ENCODE data around the gene SMARCA2. TPM values are rescaled to one million over a fixed set of nuclear protein-coding genes. Genes with fewer than 3 reads are reported as not detected.
A peak's percentile ranks its signal among the peaks of the same experiment; 100 is the strongest.

Gene SMARCA2
- polyA plus RNA-seq, 4 donors, result 96.5 to 221 (median 168) TPM

DNA sequence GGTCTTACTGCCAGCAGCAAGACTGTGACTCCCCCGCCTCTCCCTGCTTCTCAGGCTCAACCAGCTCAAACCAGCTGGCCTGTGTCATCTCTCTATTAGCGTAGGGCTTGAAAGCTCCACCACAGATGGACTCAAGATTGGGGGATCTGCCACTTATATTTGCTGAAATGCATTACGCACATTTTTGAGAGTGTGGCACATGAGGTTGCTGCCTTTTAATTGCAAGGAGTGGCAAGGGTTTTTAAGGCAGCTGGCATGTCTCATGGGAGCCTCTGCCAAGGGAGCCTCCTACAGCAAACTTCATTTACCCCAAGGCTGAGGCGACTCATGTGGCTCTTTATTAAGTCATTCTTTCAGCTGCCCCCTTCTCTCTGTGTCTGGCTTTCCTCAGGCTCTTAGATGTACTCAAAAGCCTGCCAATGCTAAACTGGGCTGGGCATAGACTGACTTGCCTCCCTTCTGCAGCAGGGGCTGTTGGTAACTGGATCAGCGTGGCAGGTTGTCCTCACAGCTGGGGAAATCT lies 219.3 kb downstream of the SMARCA2 start:
- peak in 3 of 4 donors; percentile 43 to 67 (median 58) for DNase-seq (ENCODE audit: low read depth in 4 of 4, low spot score in 3 of 4)

DNA sequence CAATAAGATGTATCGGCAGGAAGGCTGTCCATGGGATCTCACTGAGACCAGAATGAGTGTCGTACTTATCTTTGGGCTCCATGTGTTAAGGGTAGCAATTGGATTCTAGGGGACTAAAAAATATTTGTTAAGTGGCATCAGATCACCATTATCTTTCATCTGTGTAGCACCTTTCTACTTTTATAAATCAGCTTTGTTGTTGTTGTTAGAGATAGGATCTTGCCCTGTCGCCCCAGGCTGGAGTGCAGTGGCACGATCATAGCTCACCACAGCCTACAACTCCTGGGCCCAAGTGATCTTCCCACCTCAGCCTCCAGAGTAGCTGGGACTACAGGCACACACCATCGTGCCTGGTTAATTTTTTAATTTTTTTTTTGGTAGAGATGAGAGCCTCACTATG lies 220.5 kb downstream of the SMARCA2 start:
- DNase-seq (ENCODE audit: low read depth in 4 of 4, low spot score in 3 of 4), result no peak

DNA sequence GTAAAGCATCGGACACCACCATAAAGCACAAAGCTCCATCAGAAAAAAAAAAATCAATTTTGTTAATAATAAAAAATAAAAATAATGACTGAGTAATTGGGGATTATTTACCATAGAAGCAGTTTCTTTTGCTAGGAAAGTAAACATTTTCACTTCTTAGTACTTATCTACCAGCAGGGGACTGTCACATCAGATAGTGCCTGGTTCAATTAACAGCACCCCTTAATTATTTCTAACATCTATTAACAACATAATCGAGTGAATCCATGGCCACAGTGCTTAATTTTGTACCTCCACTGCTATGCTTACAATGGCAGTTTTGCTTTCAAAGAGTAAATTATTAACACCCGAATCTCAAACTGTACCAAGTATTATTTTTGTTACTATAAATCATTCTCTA lies 221.7 kb downstream of the SMARCA2 start:
- DNase-seq (ENCODE audit: low read depth in 4 of 4, low spot score in 3 of 4), result no peak

DNA sequence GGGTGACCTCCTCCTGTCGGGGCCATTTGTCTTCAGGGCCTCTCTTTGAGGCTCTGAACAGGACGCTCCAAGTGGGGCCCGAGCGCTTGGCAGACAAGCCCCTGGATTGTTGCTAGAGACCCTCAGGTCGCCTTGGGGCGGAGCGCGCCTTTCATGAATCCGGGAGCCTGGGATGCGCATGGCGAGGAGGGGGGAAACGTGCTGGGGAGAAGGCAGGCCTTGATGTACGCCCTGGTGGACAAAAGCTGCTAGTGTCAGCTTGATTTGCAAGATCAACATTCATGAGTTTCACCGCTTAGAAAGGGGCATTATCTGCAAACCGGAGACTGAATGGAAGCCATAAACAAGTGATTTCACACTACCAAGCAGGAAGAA lies 226.3 kb downstream of the SMARCA2 start:
- peak; percentile 67 to 79 (median 72) for DNase-seq (ENCODE audit: low read depth in 4 of 4, low spot score in 3 of 4)

DNA sequence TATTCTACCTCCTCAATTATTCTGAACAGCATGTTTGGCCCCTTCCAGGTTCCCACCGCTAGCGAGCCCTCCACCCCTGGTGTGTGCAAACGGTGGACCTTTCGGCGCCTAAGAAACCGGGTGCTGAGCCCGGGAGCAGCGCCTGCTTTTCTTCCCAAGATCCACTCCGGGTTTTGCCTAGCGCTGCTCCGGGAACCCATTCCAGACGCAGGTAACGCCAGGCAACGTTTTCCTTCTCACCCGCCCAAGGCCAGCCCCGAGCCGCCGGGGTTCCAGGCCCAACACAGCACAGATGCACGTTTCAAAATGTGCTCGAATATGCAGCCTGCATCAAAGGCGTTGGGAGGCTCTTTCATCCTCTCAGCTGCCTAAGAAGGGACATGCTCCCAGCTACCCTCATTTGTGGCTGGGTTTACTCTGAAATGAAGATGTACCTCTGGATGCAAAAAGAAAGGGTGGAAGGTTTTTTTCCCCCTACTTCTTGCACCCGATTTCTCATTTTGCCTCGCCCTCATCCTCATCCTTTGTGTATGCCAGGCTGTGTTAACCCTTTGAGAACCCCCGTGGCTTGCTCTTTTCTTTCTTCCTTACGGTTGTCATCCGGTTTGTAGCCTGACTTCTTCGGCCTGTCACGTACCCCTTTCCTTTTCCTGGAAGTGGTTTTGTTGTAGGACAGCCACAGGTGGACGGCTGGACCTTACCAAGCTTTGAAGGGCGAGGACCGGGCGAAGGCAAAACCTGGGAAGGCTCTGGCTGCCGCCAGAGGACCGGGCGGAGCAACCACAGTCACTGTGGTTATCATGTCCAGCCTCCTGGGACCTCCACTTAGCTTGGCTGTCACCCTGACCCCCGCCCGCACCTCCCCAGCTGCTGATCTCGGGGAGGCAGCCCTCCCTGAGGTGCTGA lies 226.9 kb downstream of the SMARCA2 start:
- DNase-seq (ENCODE audit: low read depth in 4 of 4, low spot score in 3 of 4), result peak; percentile 87 to 91 (median 90)

DNA sequence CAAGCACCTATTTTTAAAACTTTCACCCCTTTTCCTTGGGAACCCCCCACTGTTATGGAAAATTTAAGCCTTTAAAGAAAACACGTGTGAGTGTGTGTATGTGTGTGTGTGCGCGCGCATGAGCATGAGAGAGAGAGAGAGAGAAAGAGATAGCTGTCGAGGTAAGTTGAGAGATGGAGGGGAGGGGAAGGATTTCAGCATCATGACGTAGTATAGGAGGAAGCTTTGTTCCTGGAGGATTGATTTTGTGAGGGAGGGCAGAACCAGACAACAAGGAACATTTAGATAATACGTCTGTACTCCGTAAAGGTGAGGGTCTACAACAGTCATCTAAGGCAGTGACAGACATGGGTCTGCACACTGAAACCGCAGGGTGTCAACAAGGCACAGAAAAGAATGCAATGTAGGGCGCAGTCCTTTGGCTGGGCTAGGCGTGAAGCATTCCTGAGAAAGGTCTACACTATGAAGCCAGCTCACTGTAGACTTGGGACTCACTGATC lies 227.7 kb downstream of the SMARCA2 start:
- no peak for DNase-seq (ENCODE audit: low read depth in 4 of 4, low spot score in 3 of 4)

Data from left renal pelvis (tissue), 4 donors.